Activated CD4-positive, alpha-beta T cell treated with anti-CD3 and anti-CD28 coated beads for 24 hours (primary cell): ENCODE measurements around the gene DOLK.

Experiments
- DNase-seq, 2 donors: peaks; one replicate each; pipeline ENCODE4 v3.0.0-alpha.2; 2020; ENCODE audit warnings: low read depth in 2 of 2

The DOLK gene

DNA sequence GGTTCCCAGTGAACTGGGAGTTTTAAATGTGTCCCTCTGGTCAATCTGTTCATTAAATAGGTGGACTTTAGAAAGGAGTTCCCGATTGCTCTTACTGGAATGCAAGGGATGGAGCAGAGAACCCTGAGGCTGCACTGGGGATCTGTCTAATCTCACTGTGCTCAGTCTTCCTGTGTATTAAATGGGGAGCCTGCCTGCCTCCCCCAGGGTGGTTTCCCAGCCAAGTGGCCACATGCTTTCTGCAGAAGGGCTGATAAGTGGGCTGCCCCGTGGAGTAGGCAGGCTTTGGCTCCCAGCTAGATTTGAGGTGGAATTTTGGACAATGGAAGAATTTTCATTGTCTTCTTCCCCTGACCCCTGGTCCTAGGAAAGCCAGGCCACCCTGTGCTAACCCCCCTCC lies 40.7 kb downstream of the DOLK start:
- DNase-seq, result no peak

DNA sequence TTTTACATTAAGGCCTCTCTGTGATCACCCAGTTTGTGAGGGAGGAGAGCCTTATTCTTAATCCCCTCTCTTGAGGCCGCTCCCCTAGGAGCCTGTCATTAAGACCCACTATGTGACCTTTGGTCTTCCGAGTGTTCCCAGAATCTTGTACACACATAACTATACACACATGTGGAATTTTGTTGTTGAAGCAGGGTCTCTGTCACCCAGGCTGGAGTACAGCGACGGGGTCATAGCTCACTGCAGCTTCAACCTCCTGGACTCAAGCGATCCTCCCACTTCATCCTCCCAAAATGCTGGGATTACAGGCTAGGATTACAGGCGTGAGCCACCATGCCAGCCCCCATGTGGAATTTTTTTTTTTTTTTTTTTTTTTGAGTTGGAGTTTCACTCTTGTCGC lies 41.4 kb downstream of the DOLK start:
- DNase-seq, result no peak

DNA sequence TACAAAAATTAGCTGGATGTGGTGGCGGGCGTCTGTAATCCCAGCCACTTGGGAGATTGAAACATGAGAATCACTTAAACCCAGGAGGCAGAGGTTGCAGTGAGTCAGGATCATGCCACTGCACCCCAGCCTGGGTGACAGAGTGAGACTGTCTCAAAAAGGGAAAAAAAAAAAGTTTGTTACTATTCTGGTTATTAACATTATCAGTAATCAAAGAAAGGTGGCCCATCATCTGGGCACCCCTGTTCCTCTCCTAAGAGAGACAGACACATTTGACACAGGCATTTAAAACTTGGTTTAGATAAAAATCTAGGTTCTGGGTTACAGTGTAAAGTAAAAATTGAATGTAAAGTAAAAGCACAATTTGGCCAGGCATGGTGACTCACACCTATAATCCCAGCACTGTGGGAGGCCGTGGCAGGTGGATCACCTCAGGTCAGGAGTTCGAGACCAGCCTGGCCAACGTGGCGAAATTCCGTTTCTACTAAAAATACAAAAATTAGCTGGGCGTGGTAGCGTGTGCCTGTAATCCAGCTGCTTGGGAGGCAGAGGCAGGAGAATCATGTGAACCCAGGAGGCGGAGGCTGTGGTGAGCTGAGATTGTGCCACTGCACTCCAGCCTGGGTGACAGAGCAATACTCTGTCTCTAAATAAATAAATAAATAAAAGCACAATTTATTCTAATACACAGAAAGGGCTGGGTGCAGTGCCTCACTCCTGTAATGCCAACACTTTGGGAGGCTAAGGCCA lies 43.4 kb downstream of the DOLK start:
- DNase-seq, result no peak

- DNase-seq, result no peak
These were observed 44.3 kb downstream of the DOLK start for GRCh38 chr9:128903079-128903461.

DNA sequence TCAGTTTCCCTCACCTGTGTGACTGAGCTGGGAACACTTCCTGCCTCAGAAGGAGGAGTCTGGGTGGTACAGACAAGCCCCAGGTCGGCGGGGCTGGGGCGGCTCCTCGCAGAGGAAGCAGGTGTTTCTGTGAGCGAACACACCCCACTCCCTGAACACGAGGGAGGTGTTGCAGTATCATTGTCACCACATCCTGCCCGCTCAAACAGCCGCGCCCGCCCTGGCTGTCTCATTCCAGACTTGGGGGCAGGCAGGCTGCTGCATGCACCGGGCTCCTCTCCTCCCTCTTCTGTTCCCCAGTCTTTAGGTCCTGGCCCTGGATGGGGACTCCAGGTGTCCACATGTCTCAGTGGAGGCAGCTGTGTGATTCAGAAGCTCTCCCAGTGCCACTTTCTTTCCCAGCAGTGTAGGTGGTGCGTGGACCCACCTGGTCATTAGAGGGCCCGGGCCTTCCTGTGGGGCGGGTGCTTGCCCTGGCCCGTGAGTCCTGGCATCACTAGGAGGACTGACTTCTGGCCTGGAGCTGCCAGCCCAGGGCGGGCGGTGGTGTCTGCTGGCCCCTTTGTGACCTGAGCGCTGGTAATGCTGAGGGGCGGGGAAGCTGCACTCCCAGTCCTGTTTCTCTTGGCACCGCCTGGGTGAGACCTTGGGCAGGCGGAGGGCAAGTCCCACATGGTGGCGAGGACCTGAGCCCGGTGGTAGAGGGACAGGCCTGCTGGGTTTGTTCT lies 44.9 kb downstream of the DOLK start:
- DNase-seq, result peak; percentile 71 to 78

DNA sequence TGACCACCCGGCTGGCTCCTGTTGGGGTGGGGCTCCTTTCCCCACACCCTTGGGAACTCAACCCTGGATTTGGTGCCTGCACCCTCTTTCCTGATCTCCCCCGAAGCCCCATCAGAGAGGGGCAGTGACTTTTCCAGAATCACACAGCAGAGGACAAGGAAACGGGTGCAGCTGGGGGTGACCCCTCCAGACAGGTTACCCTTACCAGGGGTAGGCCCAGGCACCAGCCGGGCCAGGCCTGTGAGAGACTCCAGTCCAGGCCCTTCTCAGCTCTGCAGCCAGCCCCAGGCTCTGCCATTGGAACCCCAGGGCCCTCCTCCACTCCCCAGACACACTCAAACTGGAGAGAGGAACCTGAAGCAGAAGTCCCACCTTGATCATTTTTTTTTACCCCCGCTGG lies 45.6 kb downstream of the DOLK start:
- no peak for DNase-seq

- DNase-seq, result no peak
These were observed 46.0 kb downstream of the DOLK start for GRCh38 chr9:128901379-128901778.

DNA sequence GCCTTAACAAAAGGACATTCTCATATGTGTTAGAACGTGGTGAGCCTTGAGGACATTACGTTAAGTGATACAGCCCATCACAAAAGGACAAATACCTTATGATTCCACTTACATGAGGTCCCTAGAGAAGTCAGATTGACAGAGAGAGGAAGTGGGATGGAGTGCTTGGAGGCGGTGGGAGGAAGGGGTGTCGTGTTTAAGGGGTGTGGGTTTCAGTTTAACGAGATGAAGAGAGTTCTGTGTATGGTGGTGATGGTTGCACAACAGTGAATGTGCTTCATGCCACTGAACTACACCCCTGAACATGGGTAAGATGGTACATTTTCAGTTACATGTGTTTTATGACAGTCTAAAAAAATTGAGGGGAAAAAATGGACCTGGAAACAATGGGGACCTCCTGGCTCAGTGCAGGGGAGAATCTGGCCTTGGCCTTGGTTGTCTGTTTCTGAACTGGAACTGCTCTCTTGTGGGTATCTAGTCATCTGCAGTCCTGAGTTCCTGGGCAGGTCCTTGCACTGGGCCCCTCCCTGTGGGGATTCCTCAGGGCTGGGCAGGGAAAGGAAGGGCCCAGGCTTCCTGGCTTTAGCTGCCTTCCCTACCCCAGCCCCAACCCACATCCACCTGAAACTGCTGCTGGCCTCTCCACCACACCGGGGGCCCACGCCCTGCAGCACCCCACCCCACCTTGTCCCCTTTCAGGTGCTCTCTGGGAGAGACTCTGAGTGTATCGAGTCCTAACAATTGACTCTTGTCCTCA lies 47.7 kb downstream of the DOLK start:
- DNase-seq, result no peak

DNA sequence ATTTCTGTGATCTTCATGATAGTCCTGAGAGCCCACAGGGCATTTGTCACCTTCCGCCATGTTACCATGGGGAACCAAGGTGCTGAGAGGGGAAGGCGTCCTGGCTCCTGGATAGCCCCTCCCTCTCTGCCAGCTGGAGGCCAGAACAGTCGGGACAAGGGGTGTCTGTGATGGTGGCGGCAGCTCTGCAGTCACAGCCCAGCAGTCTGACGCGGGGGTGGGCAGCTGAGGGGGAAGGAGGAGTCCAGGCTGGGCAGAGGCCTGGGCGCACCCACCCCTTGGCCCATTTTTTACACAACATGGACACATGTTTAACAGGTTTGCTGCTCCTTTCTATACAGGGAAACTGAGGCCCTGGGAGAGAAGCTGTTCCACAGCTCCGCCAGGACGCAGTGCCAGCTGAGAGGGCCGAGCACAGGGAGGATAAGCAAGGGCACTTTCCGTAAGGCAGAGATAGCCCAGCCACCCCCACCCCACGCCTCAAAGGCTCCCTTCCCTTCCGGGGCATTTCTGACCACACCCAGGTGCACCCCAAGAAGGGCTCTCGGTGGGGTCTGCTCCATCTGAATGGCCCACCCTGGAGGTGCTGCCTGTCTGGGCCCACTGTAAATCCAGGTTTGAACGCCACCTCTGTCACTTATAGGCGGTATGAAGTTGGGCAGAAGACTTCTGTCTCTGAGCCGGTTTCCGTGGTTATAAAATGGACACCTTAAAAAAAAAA lies 48.4 kb downstream of the DOLK start:
- DNase-seq, result no peak

GRCh38 chr9:128898382-128898781 lies 49.0 kb downstream of the DOLK start:
- no peak for DNase-seq

- no peak for DNase-seq
These were observed 51.8 kb downstream of the DOLK start for GRCh38 chr9:128895556-128895955.
